AG09309 (cell line): ENCODE data around the gene TMEM128.

Experiments
- DNase-seq: peaks from one replicate; pipeline ENCODE4 v3.0.0-alpha.2; 2010; ENCODE audit warnings: low read depth
- H3K4me3 ChIP-seq: 2 replicates; pipeline ENCODE4 v1.5.1; 2011; ENCODE audit warnings: mild to moderate bottlenecking, low read depth, low read length, moderate library complexity; ENCODE audit not compliant: control insufficient read depth
- TF ChIP-seq, protein P1 (sequence below): IDR thresholded peaks from 2 replicates; pipeline ENCODE4 v1.5.1; 2011; ENCODE audit warnings: mild to moderate bottlenecking, low read depth, low read length, inconsistent platforms; ENCODE audit not compliant: insufficient read depth, control insufficient read depth; ENCODE audit errors: missing control alignments

Gene TMEM128

GRCh38 chr4:4248029-4248884 is at the start of gene TMEM128:
TMEM128 (minus strand) TSS chr4:4248223; CDS start chr4:4248202, 21 bp downstream.
- DNase-seq = peak; percentile 64
- TF ChIP-seq, protein P1, sequence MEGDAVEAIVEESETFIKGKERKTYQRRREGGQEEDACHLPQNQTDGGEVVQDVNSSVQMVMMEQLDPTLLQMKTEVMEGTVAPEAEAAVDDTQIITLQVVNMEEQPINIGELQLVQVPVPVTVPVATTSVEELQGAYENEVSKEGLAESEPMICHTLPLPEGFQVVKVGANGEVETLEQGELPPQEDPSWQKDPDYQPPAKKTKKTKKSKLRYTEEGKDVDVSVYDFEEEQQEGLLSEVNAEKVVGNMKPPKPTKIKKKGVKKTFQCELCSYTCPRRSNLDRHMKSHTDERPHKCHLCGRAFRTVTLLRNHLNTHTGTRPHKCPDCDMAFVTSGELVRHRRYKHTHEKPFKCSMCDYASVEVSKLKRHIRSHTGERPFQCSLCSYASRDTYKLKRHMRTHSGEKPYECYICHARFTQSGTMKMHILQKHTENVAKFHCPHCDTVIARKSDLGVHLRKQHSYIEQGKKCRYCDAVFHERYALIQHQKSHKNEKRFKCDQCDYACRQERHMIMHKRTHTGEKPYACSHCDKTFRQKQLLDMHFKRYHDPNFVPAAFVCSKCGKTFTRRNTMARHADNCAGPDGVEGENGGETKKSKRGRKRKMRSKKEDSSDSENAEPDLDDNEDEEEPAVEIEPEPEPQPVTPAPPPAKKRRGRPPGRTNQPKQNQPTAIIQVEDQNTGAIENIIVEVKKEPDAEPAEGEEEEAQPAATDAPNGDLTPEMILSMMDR = peak; percentile 13
- peak within 1 kb of the TSS; percentile 64 for H3K4me3 ChIP-seq

- DNase-seq = no peak
- H3K4me3 ChIP-seq = no peak overlapping the region
- TF ChIP-seq, protein P1 = no peak
These were observed 48.3 kb upstream of the TMEM128 start for GRCh38 chr4:4296283-4296846.

DNA sequence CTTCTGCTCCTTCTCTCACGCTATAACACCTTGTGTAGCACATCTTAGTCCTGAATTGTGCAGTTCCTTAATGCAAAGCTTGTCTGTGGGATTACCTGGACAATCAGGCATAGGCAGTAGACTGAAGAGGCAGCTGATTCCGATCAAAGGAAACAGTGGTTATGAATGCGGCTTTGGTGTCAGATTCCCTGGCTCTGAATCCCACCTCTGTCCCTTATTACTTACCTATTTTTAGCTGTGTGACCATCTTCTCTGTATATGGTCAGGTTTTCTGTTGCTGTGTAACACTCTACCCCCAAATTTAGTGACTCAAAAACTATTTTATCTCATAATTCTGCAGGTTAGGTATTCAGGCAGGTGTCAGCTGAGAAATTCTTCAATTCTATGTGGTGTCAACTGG is 45.3 kb upstream of the TMEM128 start:
- TF ChIP-seq, protein P1 = no peak
- no peak for DNase-seq
- H3K4me3 ChIP-seq = no peak overlapping the region

DNA sequence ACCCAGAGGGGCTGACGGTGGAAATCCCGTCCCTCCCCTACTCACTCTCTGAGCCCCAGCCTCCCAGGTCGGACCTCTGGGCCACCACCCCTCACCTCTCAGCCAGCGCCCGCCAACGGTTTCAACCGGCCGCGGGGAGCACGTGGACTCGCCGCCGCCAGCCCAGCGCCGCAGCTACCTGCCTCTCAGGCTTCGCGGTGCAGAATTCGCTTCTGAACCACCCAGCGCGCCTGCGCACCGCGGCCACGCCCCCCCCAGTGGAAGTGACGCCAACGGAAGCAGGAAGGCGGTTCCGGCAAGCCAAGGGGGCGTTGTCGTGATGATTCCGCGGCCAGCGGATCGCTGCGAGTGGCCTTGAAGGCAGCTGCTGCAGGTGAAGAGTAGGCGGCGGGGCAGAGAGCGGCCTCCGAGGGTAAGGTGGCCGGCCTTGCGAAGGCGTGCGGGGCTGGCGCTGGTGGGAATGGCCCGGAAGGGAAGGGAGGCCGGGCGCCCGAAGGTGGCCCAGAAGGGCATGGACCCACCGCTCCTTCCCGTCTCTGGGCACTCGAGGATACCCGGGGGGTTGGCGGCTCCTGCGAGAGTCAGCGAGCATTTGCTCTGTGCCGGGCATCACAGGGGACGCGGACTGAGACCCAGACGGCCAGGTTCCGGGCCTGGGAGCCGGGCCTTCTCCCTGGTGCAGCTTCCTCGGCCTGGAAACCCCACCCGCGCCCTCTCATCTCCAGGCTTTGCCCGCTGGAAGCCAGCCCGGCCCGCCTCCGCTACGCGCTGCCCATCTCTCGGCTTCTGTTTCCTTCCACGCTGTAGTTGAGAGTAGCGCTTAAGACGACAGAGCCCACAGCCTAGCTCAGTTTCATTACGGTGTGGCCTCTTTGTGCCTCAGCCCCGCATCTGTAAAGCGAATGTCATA is 42.2 kb upstream of the TMEM128 start, which contains the start of the genes LYAR and ZBTB49:
LYAR (minus strand) TSS at position 214 of the 910 bp plus-strand sequence. CDS start 6,412 bp downstream, outside the sequence.
ZBTB49 (plus strand) TSS at position 311 of the 910 bp plus-strand sequence. CDS start 9,695 bp downstream, outside the sequence.
- peak; percentile 42 for DNase-seq
- TF ChIP-seq, protein P1 = no peak
- H3K4me3 ChIP-seq = peak within 1 kb of the TSS; percentile 91

GRCh38 chr4:4289597-4289940 is 41.5 kb upstream of the TMEM128 start:
- no peak for DNase-seq
- peak overlapping the region; percentile 91 for H3K4me3 ChIP-seq
- TF ChIP-seq, protein P1 = no peak

- DNase-seq = no peak
- TF ChIP-seq, protein P1 = no peak
- peak overlapping the region; percentile 91 for H3K4me3 ChIP-seq
These were observed 41.0 kb upstream of the TMEM128 start for GRCh38 chr4:4289055-4289454.
